ENCODE data around the gene ATG2A.

DNA sequence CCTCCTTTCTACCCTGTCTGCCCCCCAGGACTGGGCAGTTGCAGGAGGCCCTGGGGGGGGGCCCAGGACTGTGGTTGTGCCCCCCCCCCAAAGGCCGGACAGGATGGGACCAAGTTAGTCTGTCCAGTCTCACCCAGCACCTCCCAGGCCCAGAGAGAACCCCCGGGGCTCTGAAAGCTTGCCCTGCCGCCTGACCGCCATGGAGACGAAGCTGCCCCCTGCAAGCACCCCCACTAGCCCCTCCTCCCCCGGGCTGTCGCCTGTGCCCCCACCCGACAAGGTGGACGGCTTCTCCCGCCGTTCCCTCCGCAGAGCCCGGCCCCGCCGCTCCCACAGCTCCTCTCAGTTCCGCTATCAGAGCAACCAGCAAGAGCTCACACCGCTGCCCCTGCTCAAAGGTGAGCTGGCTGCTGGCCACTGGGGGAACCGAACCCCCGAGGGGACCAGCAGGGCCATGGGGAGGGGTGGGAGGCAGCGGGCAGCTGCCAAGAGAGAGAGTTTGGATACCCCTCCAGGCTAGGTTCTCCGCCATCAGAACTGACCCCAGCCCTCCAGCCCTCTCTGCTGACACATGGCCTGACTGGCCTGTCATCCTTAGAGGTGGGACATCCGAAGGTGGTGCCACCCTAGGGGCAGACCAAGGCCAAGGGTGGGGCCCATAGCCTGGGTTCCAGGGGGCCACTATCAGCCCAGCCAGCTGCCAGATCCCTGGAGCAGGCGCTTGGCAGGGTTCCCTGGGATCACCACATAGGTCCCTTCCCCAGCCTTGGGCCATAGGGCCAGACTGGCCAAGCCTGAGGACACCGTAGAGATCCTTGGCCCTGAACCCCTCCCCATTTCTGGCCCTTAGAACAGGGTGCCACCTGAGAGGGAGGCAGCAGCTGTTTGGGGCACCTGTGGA lies 8.8 kb upstream of the ATG2A start:
- TF ChIP-seq, protein P1, sequence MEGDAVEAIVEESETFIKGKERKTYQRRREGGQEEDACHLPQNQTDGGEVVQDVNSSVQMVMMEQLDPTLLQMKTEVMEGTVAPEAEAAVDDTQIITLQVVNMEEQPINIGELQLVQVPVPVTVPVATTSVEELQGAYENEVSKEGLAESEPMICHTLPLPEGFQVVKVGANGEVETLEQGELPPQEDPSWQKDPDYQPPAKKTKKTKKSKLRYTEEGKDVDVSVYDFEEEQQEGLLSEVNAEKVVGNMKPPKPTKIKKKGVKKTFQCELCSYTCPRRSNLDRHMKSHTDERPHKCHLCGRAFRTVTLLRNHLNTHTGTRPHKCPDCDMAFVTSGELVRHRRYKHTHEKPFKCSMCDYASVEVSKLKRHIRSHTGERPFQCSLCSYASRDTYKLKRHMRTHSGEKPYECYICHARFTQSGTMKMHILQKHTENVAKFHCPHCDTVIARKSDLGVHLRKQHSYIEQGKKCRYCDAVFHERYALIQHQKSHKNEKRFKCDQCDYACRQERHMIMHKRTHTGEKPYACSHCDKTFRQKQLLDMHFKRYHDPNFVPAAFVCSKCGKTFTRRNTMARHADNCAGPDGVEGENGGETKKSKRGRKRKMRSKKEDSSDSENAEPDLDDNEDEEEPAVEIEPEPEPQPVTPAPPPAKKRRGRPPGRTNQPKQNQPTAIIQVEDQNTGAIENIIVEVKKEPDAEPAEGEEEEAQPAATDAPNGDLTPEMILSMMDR (IDR thresholded peaks at IDR 0.05; ENCODE audit: insufficient read depth, low read length), result no peak
- TF ChIP-seq POLR2AphosphoS5 (IDR thresholded peaks at IDR 0.05; ENCODE audit: low read depth), result no peak
- TF ChIP-seq GABPA (IDR thresholded peaks at IDR 0.05; ENCODE audit: low read depth), result no peak

Measured in HL-60 (cell line).